Measurements from ENCODE around the gene EDIL3.

- TF ChIP-seq CTCF (IDR thresholded peaks at IDR 0.05) (no peak), POLR2A (IDR thresholded peaks at IDR 0.05) (no peak)
Observed at GRCh38 chr5:84381502-84382362, 2.9 kb downstream of the EDIL3 start.

All from tibial nerve (tissue), 3 donors.